SU-DHL-6 (cell line): ENCODE measurements around the gene MMRN1.

Experiments
- EZH2phosphoT487 ChIP-seq: fragments of 200-600 bp; sonication (generic), shearing (Covaris generic); conservative IDR thresholded peaks from 2 replicates; pipeline ENCODE4 v1.6.1; 2018; ENCODE audit warnings: mild to moderate bottlenecking, antibody characterized with exemption, low read length, moderate library complexity, mixed read lengths
- TF ChIP-seq, protein P1 (sequence below): fragments of 200-600 bp; sonication (generic); IDR thresholded peaks from one replicate; pipeline ENCODE4 v1.5.1; 2017; ENCODE audit warnings: antibody characterized with exemption, mild to moderate bottlenecking, low read length, moderate library complexity; ENCODE audit not compliant: insufficient read depth, poor library complexity, severe bottlenecking

DNA sequence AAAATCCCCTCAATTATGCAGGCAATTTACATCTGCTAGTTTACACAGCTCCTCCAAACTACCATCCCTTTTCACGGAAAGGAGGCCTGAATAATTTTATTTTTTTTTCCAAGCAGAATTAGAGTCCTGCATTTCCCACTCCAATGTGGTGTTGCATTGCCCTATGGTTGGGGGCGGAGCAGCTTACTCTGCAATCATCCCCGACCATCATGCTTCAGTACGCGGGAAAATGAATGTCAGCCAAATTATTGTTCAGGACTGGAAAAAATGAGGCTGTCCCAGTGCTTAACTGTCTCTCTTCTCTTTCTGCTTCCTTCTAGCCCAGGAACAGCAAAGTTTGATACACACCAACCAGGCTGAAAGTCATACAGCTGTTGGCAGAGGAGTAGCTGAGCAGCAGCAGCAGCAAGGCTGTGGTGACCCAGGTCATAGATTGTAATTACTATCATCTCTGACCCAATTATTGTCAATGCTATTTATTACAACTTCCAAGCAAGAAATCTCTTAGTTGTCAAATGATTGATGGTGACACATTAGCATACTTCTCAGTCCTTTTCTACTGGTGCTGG, 28.3 kb downstream of the MMRN1 start:
- TF ChIP-seq, protein P1, sequence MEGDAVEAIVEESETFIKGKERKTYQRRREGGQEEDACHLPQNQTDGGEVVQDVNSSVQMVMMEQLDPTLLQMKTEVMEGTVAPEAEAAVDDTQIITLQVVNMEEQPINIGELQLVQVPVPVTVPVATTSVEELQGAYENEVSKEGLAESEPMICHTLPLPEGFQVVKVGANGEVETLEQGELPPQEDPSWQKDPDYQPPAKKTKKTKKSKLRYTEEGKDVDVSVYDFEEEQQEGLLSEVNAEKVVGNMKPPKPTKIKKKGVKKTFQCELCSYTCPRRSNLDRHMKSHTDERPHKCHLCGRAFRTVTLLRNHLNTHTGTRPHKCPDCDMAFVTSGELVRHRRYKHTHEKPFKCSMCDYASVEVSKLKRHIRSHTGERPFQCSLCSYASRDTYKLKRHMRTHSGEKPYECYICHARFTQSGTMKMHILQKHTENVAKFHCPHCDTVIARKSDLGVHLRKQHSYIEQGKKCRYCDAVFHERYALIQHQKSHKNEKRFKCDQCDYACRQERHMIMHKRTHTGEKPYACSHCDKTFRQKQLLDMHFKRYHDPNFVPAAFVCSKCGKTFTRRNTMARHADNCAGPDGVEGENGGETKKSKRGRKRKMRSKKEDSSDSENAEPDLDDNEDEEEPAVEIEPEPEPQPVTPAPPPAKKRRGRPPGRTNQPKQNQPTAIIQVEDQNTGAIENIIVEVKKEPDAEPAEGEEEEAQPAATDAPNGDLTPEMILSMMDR = no peak
- no peak for TF ChIP-seq EZH2phosphoT487
